GM12878 (cell line): ENCODE results near the gene TRAF3. TPM values are rescaled to one million over a fixed set of nuclear protein-coding genes. Genes with fewer than 3 reads are reported as not detected.

Source experiments
- ATAC-seq: fragments of 200-7000 bp; cut with Tn5 transposase; 3 replicates; pipeline ENCODE4 v1.9.1; 2020; ENCODE audit warnings: mild to moderate bottlenecking, moderate library complexity
- BruUV-seq: library from RNA; stranded (reverse); fragments of 400-500 nt; replicated peaks from 2 replicates; lab custom pipeline; 2021; lab: Mats Ljungman, UMichigan
- CTCF ChIA-PET: fragments of 300-600 bp; sonication (Branson Sonifier 250); formaldehyde crosslinking; extraction: SDS; loops from one replicate; lab custom pipeline; 2021; ENCODE audit warnings: inconsistent platforms; lab: Yijun Ruan, JAX
- POLR2A ChIA-PET: fragments of 350-600 bp; formaldehyde crosslinking; extraction: SDS; loops from one replicate; lab custom pipeline; 2021; ENCODE audit warnings: inconsistent platforms; lab: Charles Lee
- RAD21 ChIA-PET: fragments of 300-600 bp; sonication (Branson Sonifier 250); formaldehyde crosslinking; loops from one replicate; lab custom pipeline; 2023; ENCODE audit warnings: antibody characterized with exemption; ENCODE audit not compliant: unreplicated experiment; lab: Charles Lee
- SMC1A ChIA-PET: fragments of 300-600 bp; sonication (Branson Sonifier 250); formaldehyde crosslinking; loops from one replicate; lab custom pipeline; 2023; ENCODE audit not compliant: unreplicated experiment, uncharacterized antibody; lab: Charles Lee
- DNase-seq: peaks from one replicate; pipeline ENCODE4 v3.0.0-alpha.2; 2011; ENCODE audit warnings: low read depth, low spot score
- FAIRE-seq: peaks from 3 replicates; lab custom pipeline; 2011; peaks lifted over from hg19 to GRCh38; lab: Jason Lieb, UNC
- H2AFZ ChIP-seq: 2 replicates; pipeline ENCODE4 v1.6.0; 2011; ENCODE audit warnings: low read depth, low read length, control low read depth; ENCODE audit not compliant: control insufficient read depth
- H3K27ac ChIP-seq: 2 replicates; pipeline ENCODE4 v1.5.1; 2011; ENCODE audit warnings: control low read depth; ENCODE audit not compliant: control insufficient read depth, insufficient read depth
- H3K27me3 ChIP-seq, 2 experiments: replicated peaks in 1 of 2; 2 replicates each; pipeline versions ENCODE4 v1.6.0 to v1.6.1; 2011; ENCODE audit warnings: low read length in 1 of 2; ENCODE audit not compliant: control insufficient read depth in 2 of 2, insufficient read depth in 2 of 2
- H3K36me3 ChIP-seq, 2 experiments: 2 replicates each; pipeline ENCODE4 v1.5.1; 2011; ENCODE audit warnings: low read length in 1 of 2; ENCODE audit not compliant: control insufficient read depth in 2 of 2, insufficient read depth in 2 of 2
- H3K4me1 ChIP-seq: 2 replicates; pipeline ENCODE4 v1.6.1; 2011; ENCODE audit warnings: mild to moderate bottlenecking, low read length, moderate library complexity, mixed read lengths; ENCODE audit not compliant: control insufficient read depth, insufficient read depth
- H3K4me2 ChIP-seq: 2 replicates; pipeline ENCODE4 v1.6.0; 2011; ENCODE audit warnings: control low read depth; ENCODE audit not compliant: control insufficient read depth, insufficient read depth
- H3K4me3 ChIP-seq: fragments of 200-600 bp; sonication (generic); 2 replicates; pipeline ENCODE4 v1.5.1; 2016
- H3K79me2 ChIP-seq: 2 replicates; pipeline ENCODE4 v1.6.0; 2011; ENCODE audit warnings: low read length; ENCODE audit not compliant: control insufficient read depth, insufficient read depth
- H3K9ac ChIP-seq: 2 replicates; pipeline ENCODE4 v1.8.0; 2011; ENCODE audit warnings: low read length, control low read depth, mixed read lengths; ENCODE audit not compliant: control insufficient read depth, insufficient read depth
- H3K9me3 ChIP-seq: replicated peaks from 3 replicates; pipeline ENCODE4 v1.5.1; 2011; ENCODE audit warnings: mild to moderate bottlenecking, low read length; ENCODE audit not compliant: control insufficient read depth, insufficient read depth
- H4K20me1 ChIP-seq: 2 replicates; pipeline ENCODE4 v1.6.0; 2011; ENCODE audit not compliant: control insufficient read depth, insufficient read depth
- BACH1 ChIP-seq: fragments of 450-650 bp; IDR thresholded peaks from 2 replicates; pipeline ENCODE4 v1.6.1; 2017; ENCODE audit warnings: mild to moderate bottlenecking, borderline replicate concordance
- CBX5 ChIP-seq: sonication (generic); IDR thresholded peaks from 2 replicates; pipeline ENCODE4 v1.6.1; 2016; ENCODE audit warnings: low read depth, moderate library complexity, mild to moderate bottlenecking, inconsistent platforms
- EZH2 ChIP-seq: IDR thresholded peaks from 2 replicates; pipeline ENCODE4 v1.6.1; 2012; ENCODE audit warnings: low read depth, mild to moderate bottlenecking, control low read depth, inconsistent platforms, low read length, borderline replicate concordance; ENCODE audit not compliant: control insufficient read depth
- NFYA ChIP-seq: IDR thresholded peaks from 2 replicates; pipeline ENCODE4 v1.6.1; 2011; ENCODE audit warnings: low read depth, mild to moderate bottlenecking, low read length, improper control_type of control experiment, borderline replicate concordance
- NR2F1 ChIP-seq: fragments of 450-650 bp; conservative IDR thresholded peaks from 2 replicates; pipeline ENCODE4 v1.6.1; 2017; ENCODE audit warnings: mild to moderate bottlenecking
- RELA ChIP-seq: fragments of 450-650 bp; IDR thresholded peaks from 2 replicates; pipeline ENCODE4 v1.8.0; 2014; ENCODE audit warnings: borderline replicate concordance; ENCODE audit not compliant: partially characterized antibody
- SIX5 ChIP-seq: IDR thresholded peaks from 2 replicates; pipeline ENCODE4 v1.6.1; 2011; ENCODE audit warnings: mild to moderate bottlenecking, low read depth, low read length, moderate library complexity; ENCODE audit not compliant: severe bottlenecking
- SMAD1 ChIP-seq: fragments of 450-650 bp; IDR thresholded peaks from 2 replicates; pipeline ENCODE4 v1.6.1; 2018; ENCODE audit warnings: mild to moderate bottlenecking, low read depth; ENCODE audit not compliant: partially characterized antibody
- SUZ12 ChIP-seq: fragments of 200-600 bp; sonication (generic); IDR thresholded peaks from one replicate; pipeline ENCODE4 v1.6.1; 2018; ENCODE audit warnings: antibody characterized with exemption, mild to moderate bottlenecking; ENCODE audit not compliant: unreplicated experiment
- TARDBP ChIP-seq: IDR thresholded peaks from 2 replicates; pipeline ENCODE4 v1.6.1; 2016; ENCODE audit warnings: borderline replicate concordance
- TCF7 ChIP-seq: IDR thresholded peaks from 2 replicates; pipeline ENCODE4 v1.6.1; 2014; ENCODE audit warnings: antibody characterized with exemption, borderline replicate concordance
- ZBED1 ChIP-seq: IDR thresholded peaks from 2 replicates; pipeline ENCODE4 v1.6.1; 2016; ENCODE audit warnings: borderline replicate concordance
- ZBTB4 ChIP-seq: fragments of 450-650 bp; formaldehyde crosslinking; IDR thresholded peaks from 2 replicates; pipeline ENCODE4 v1.4.0; 2022; ENCODE audit warnings: mild to moderate bottlenecking, moderate library complexity
- ZNF274 ChIP-seq: IDR thresholded peaks from one replicate; pipeline ENCODE4 v1.8.0; 2011; ENCODE audit not compliant: insufficient read length, insufficient read depth
- ZZZ3 ChIP-seq: IDR thresholded peaks from 2 replicates; pipeline ENCODE4 v1.6.1; 2011; ENCODE audit warnings: low read depth; ENCODE audit not compliant: control insufficient read depth, insufficient read length
- WGBS: methylation state at CpG from one replicate; pipeline ENCODE4 v1.1.6; 2016; ENCODE audit warnings: low lambda C conversion rate; ENCODE audit not compliant: insufficient replicate concordance, insufficient coverage; ENCODE audit errors: missing lambda C conversion rate; 5-methylcytosine and 5-hydroxymethylcytosine counted together
- in situ Hi-C: fragments of 300-500 bp; cut with MboI; formaldehyde crosslinking; loops from 9 replicates; pipeline ENCODE4 v1.14.3; 2018; ENCODE audit warnings: mixed read lengths
- intact Hi-C: fragments of 100-400 bp; cut with micrococcal nuclease; formaldehyde crosslinking; loops from one replicate; pipeline ENCODE4 v1.14.2; 2022; ENCODE audit not compliant: unreplicated experiment
- polyA plus RNA-seq, 11 experiments: library from polyadenylated mRNA; depleted of rRNA in 4 of 11; unstranded in 6 of 11; stranded (reverse) in 5 of 11; fragments of >200 nt; fragmentation: Nextera tagmentation in 4 of 11; fragmentation: Illumina TruSeq in 1 of 11; extraction: Ambion mirVana in 4 of 11; extraction: Trizol in 1 of 11; gene quantifications; 1 replicate in 1 of 11; 2 replicates in 10 of 11; pipeline versions ENCODE4 v1.2.1 to v1.2.3, GENCODE V29; 2011 to 2016; ENCODE audit warnings: inconsistent platforms in 2 of 11, missing spikeins in 2 of 11, low read depth in 1 of 11
- total RNA-seq, 4 experiments: library from RNA; depleted of rRNA in 3 of 4; stranded (reverse); fragments of >200 nt in 3 of 4; fragmentation: Illumina TruSeq in 1 of 4; extraction: Trizol in 1 of 4; gene quantifications; 2 replicates each; pipeline versions ENCODE4 v1.2.1 to v1.2.3, GENCODE V29; 2013 to 2021

The TRAF3 gene
- total and polyA plus RNA-seq, 10 of the 15 experiments (the other 5 are each of a cell fraction or from before 2014, with no cell fraction given): 3.0 to 70.1 (median 36.5) TPM

DNA sequence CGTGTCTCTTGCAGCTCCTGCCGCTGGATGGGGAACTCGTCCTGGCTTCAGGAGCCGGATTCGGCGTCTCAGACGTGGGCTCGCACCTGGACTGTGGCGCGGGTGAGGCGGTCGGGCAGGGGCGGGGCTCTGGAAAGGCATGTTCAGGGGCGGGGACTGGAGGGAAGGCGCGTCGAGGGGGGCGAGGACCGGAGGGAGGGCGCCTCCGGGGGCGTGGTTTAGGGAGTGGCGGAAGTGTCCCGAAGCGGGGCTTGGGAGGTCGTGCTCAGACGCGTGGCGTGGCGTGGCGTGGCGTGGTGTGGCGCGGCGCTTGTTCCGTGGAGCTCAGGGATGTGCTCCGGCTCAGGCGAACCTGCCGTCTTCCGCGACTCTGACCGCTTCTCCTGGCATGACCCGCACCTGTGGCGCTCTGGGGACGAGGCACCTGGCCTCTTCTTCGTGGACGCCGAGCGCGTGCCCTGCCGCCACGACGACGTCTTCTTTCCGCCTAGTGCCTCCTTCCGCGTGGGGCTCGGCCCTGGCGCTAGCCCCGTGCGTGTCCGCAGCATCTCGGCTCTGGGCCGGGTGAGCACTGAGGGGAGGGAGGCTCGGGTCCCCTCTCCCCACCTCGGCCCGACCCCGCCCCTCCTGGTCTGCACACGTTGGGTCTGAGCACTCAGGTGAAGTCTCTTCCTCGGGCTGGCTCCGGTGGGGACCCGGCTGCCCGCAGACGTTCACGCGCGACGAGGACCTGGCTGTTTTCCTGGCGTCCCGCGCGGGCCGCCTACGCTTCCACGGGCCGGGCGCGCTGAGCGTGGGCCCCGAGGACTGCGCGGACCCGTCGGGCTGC, 151.4 kb downstream of the TRAF3 start (continued):
- TF ChIP-seq SIX5 (no peak), NFYA (no peak), BACH1 (0 out of 2 replicates have a peak, but pooled peaks have one; percentile 22), TCF7 (no peak)

DNA sequence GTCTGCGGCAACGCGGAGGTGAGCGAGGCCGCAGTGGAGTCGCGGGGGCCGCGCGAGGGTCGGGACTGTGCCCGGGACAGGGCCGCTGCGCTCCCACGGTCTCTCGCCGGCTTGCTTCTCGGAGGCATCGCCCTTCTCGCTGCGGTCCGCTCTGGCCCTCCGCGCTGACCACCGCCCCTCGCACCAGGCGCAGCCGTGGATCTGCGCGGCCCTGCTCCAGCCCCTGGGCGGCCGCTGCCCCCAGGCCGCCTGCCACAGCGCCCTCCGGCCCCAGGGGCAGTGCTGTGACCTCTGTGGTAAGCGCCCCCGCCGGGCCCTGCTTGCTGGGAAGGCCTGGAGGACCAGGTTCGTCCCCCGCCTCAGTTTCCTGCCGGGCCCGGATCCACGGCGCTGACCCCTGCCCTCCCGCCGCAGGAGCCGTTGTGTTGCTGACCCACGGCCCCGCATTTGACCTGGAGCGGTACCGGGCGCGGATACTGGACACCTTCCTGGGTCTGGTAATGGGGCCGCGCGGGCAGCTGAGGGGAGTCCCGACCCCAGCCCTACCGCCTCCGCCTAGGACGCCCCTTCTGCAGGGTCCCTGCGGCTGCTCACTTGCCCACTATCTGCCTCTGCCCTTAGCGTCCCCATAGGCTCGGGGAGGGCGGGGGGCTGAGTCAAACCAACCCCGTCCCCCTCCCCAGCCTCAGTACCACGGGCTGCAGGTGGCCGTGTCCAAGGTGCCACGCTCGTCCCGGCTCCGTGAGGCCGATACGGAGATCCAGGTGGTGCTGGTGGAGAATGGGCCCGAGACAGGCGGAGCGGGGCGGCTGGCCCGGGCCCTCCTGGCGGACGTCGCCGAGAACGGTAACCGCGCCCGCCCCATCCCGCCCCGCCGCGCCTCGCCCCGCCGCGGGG, 152.2 kb downstream of the TRAF3 start:
- Histone ChIP-seq H3K79me2 (no peaks in the 10 kb centered on the region), H3K36me3 (peaks cover 0 to 1% of the 10 kb centered on the region in 2 experiments; a peak in 1 of 4 replicates), H3K27ac (no peak overlapping the region), H3K4me3 (no peak overlapping the region), H3K27me3 (peaks cover 7 to 10% of the 10 kb centered on the region in 2 experiments), H3K4me2 (peak overlapping the region; percentile 93; the same call in 1 of the 2 replicates), H3K9me3 (no peaks in the 10 kb centered on the region), H3K4me1 (peaks cover 24% of the 10 kb centered on the region), H3K9ac (no peak overlapping the region), H4K20me1 (no peaks in the 10 kb centered on the region), H2AFZ (no peak overlapping the region)
- intact Hi-C loops (no loop called here), in situ Hi-C loops (no loop called here)
- RAD21 ChIA-PET: no interaction called here
- no TSS peak for BruUV-seq
- SMC1A ChIA-PET: no interaction called here
- CTCF ChIA-PET: no interaction called here
- WGBS: 25% methylated on average over 66 of the region's 94 CpGs
- FAIRE-seq: no peak
- ATAC-seq: no peak
- DNase-seq: no peak
- TF ChIP-seq ZZZ3 (no peak), SUZ12 (peak; percentile 17), ZNF274 (no peak), CBX5 (no peak), ZBTB4 (CRISPR knock-in tag) (no peak), NR2F1 (peak; percentile 57; the same call in 1 of the 2 replicates), TARDBP (no peak), RELA (no peak), EZH2 (no peak), ZBED1 (no peak), SMAD1 (no peak)
- POLR2A ChIA-PET: no interaction called here
